GM12872 (cell line): Measurements from ENCODE around the gene CCNT2.
A peak's percentile ranks its signal among the peaks of the same experiment; 100 is the strongest.

Experiments used
- CTCF ChIP-seq: IDR thresholded peaks from 3 replicates; pipeline ENCODE4 v1.5.1; 2011; ENCODE audit warnings: low read depth, mild to moderate bottlenecking, low read length, moderate library complexity; ENCODE audit not compliant: insufficient read depth

CCNT2 gene

GRCh38 chr2:134985061-134985460 is 66.4 kb downstream of the CCNT2 start:
- TF ChIP-seq CTCF, result no peak

GRCh38 chr2:134988994-134989605 is 70.5 kb downstream of the CCNT2 start:
- TF ChIP-seq CTCF, result peak; percentile 35; the same call in 1 of the 3 replicates

GRCh38 chr2:134999521-134999920 is 80.9 kb downstream of the CCNT2 start:
- TF ChIP-seq CTCF, result no peak

GRCh38 chr2:135002836-135003235 is 84.2 kb downstream of the CCNT2 start:
- no peak for TF ChIP-seq CTCF

- TF ChIP-seq CTCF, result peak; percentile 86
These were observed 85.6 kb downstream of the CCNT2 start for GRCh38 chr2:135004005-135004746.

- TF ChIP-seq CTCF, result no peak
These were observed 87.1 kb downstream of the CCNT2 start for GRCh38 chr2:135005753-135006152.
